PC-9 (cell line): ENCODE data around the gene GID4.

Source experiments
- EZH2 ChIP-seq: fragments of 200-600 bp; sonication (generic); IDR thresholded peaks from 2 replicates; pipeline ENCODE4 v1.8.0; 2017; ENCODE audit warnings: antibody characterized with exemption, low read depth
- TF ChIP-seq, protein P1 (sequence below): fragments of 200-600 bp; sonication (generic); conservative IDR thresholded peaks from 2 replicates; pipeline ENCODE4 v1.6.1; 2017; ENCODE audit warnings: mixed run types, antibody characterized with exemption, mild to moderate bottlenecking, moderate library complexity

DNA sequence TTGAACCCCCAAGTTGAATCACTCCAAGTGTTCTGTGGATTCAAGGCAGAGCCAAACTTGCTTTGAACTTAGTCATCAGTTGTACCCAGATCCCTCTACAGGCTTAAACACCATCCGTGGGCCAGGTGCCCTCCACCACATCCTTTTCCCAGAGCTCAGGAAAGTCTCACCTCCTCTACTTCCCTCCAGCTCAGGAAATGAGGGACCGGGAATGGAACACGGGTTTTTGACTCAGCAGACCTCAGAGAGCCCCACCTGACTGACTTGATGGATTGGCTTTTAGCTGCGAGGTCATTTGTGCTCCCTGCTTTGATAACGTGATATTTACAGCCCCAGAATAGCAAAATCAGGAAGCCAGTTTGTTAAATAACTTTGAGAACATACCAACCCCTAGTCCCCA is 20.1 kb downstream of the GID4 start:
- TF ChIP-seq, protein P1, sequence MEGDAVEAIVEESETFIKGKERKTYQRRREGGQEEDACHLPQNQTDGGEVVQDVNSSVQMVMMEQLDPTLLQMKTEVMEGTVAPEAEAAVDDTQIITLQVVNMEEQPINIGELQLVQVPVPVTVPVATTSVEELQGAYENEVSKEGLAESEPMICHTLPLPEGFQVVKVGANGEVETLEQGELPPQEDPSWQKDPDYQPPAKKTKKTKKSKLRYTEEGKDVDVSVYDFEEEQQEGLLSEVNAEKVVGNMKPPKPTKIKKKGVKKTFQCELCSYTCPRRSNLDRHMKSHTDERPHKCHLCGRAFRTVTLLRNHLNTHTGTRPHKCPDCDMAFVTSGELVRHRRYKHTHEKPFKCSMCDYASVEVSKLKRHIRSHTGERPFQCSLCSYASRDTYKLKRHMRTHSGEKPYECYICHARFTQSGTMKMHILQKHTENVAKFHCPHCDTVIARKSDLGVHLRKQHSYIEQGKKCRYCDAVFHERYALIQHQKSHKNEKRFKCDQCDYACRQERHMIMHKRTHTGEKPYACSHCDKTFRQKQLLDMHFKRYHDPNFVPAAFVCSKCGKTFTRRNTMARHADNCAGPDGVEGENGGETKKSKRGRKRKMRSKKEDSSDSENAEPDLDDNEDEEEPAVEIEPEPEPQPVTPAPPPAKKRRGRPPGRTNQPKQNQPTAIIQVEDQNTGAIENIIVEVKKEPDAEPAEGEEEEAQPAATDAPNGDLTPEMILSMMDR = no peak
- TF ChIP-seq EZH2 = no peak
